SK-N-SH (cell line): ENCODE results near the gene MYH10. TPM values are rescaled to one million over a fixed set of nuclear protein-coding genes. Genes with fewer than 3 reads are reported as not detected.

Experiments used
- CTCF ChIA-PET: fragments of 300-600, 350-600 bp; formaldehyde crosslinking; extraction: SDS; loops from one replicate; lab custom pipeline; 2021; lab: Yijun Ruan, JAX
- POLR2A ChIA-PET: fragments of 350-600 bp; sonication (Branson Sonifier 250); formaldehyde crosslinking; extraction: SDS; loops from one replicate; lab custom pipeline; 2020; ENCODE audit warnings: antibody characterized with exemption, inconsistent platforms; lab: Yijun Ruan, JAX
- DNase-seq: peaks from one replicate; pipeline ENCODE4 v3.0.0; 2012
- H2AFZ ChIP-seq: fragments of 200-600 bp; sonication (generic); 2 replicates; pipeline ENCODE4 v1.8.1; 2016; ENCODE audit warnings: antibody characterized with exemption, mild to moderate bottlenecking, low read depth
- H3F3A ChIP-seq: fragments of 200-600 bp; sonication (generic); replicated peaks from 2 replicates; pipeline ENCODE3; 2016; ENCODE audit warnings: antibody characterized with exemption, mild to moderate bottlenecking; ENCODE audit not compliant: insufficient read depth
- H3K27ac ChIP-seq, 2 experiments: fragments of 200-500 bp in 1 of 2; fragments of 200-600 bp in 1 of 2; sonication (Bioruptor generic) in 1 of 2; sonication (generic), shearing (Covaris generic) in 1 of 2; 2 replicates each; pipeline versions ENCODE4 v1.5.1 to v1.6.1; 2014 to 2016; ENCODE audit warnings: low read depth in 2 of 2, inconsistent platforms in 1 of 2, low read length in 1 of 2, mild to moderate bottlenecking in 1 of 2, mixed read lengths in 1 of 2
- H3K27me3 ChIP-seq: fragments of 200-600 bp; sonication (generic), shearing (Covaris generic); 2 replicates; pipeline ENCODE4 v1.6.1; 2016; ENCODE audit warnings: mixed run types; ENCODE audit not compliant: insufficient read depth
- H3K36me3 ChIP-seq, 2 experiments: fragments of 200-500 bp in 1 of 2; fragments of 200-600 bp in 1 of 2; sonication (Bioruptor generic) in 1 of 2; sonication (generic) in 1 of 2; replicated peaks in 1 of 2; 2 replicates each; pipeline versions ENCODE3 to v1.5.1; 2014 to 2016; ENCODE audit warnings: low read length in 1 of 2, mild to moderate bottlenecking in 1 of 2; ENCODE audit not compliant: insufficient read depth in 2 of 2, control insufficient read depth in 1 of 2
- H3K4me1 ChIP-seq, 2 experiments: fragments of 200-500 bp in 1 of 2; fragments of 200-600 bp in 1 of 2; sonication (Bioruptor generic) in 1 of 2; sonication (generic), shearing (Covaris generic) in 1 of 2; 2 replicates each; pipeline versions ENCODE4 v1.5.1 to v1.6.1; 2014 to 2016; ENCODE audit warnings: low read depth in 1 of 2, low read length in 1 of 2, mixed run types in 1 of 2; ENCODE audit not compliant: insufficient read depth in 2 of 2, control insufficient read depth in 1 of 2
- H3K4me2 ChIP-seq: fragments of 200-600 bp; sonication (generic), shearing (Covaris generic); 2 replicates; pipeline ENCODE4 v1.6.1; 2017; ENCODE audit warnings: mixed run types
- H3K4me3 ChIP-seq, 2 experiments: fragments of 200-500 bp in 1 of 2; fragments of 200-600 bp in 1 of 2; sonication (Bioruptor generic) in 1 of 2; sonication (generic), shearing (Covaris generic) in 1 of 2; 2 replicates each; pipeline versions ENCODE4 v1.5.1 to v1.8.1; 2014 to 2016; ENCODE audit warnings: low read depth in 2 of 2, inconsistent platforms in 1 of 2, low read length in 1 of 2, mild to moderate bottlenecking in 1 of 2, mixed read lengths in 1 of 2, moderate library complexity in 1 of 2
- H3K79me2 ChIP-seq: fragments of 200-600 bp; sonication (generic); 2 replicates; pipeline ENCODE4 v1.8.1; 2017; ENCODE audit warnings: mild to moderate bottlenecking; ENCODE audit not compliant: insufficient read depth
- H3K9ac ChIP-seq: fragments of 200-600 bp; sonication (generic); 2 replicates; pipeline ENCODE4 v1.6.1; 2017; ENCODE audit warnings: mixed run types
- H3K9me2 ChIP-seq: fragments of 200-600 bp; sonication (generic); 2 replicates; pipeline ENCODE4 v1.6.1; 2017; ENCODE audit warnings: mixed run types
- H3K9me3 ChIP-seq: fragments of 200-600 bp; sonication (generic); 2 replicates; pipeline ENCODE4 v1.6.1; 2017; ENCODE audit warnings: mixed run types, mild to moderate bottlenecking, moderate library complexity
- H4K20me1 ChIP-seq: fragments of 200-600 bp; sonication (generic); 2 replicates; pipeline ENCODE4 v1.6.1; 2017; ENCODE audit warnings: mild to moderate bottlenecking, mixed run types; ENCODE audit not compliant: insufficient read depth
- CHD2 ChIP-seq: fragments of 150-350 bp; IDR thresholded peaks from 2 replicates; pipeline ENCODE4 v1.6.1; 2018; ENCODE audit warnings: low read length; ENCODE audit not compliant: partially characterized antibody
- ELF1 ChIP-seq: IDR thresholded peaks from 2 replicates; pipeline ENCODE4 v1.4.0; 2012
- EP300 ChIP-seq, 2 experiments: IDR thresholded peaks; 2 replicates each; pipeline versions ENCODE4 v1.4.0 to v1.6.1; 2012; ENCODE audit warnings: borderline replicate concordance in 1 of 2, low read depth in 1 of 2, low read length in 1 of 2
- FOXJ3 ChIP-seq: sonication (generic); formaldehyde crosslinking; IDR thresholded peaks from 2 replicates; pipeline ENCODE4 v1.5.1; 2020; ENCODE audit warnings: mild to moderate bottlenecking, missing genetic modification reagents
- FOXM1 ChIP-seq: IDR thresholded peaks from 2 replicates; pipeline ENCODE4 v1.4.0; 2012; ENCODE audit warnings: low read depth, mild to moderate bottlenecking
- GATA2 ChIP-seq: sonication (generic); formaldehyde crosslinking; IDR thresholded peaks from 2 replicates; pipeline ENCODE4 v1.5.0; 2020; ENCODE audit warnings: mild to moderate bottlenecking, missing genetic modification reagents
- IRF3 ChIP-seq: fragments of 150-350 bp; IDR thresholded peaks from 2 replicates; pipeline ENCODE4 v1.6.1; 2016; ENCODE audit warnings: mild to moderate bottlenecking, low read depth, low read length
- JUND ChIP-seq: IDR thresholded peaks from 2 replicates; pipeline ENCODE4 v1.4.0; 2012
- MAX ChIP-seq: IDR thresholded peaks from 2 replicates; pipeline ENCODE4 v1.4.0; 2012; ENCODE audit warnings: low read depth
- MEF2A ChIP-seq: IDR thresholded peaks from 2 replicates; pipeline ENCODE4 v1.4.0; 2012; ENCODE audit warnings: low read depth, borderline replicate concordance
- NFIC ChIP-seq: IDR thresholded peaks from 2 replicates; pipeline ENCODE4 v1.4.0; 2012; ENCODE audit warnings: borderline replicate concordance
- PBX3 ChIP-seq: IDR thresholded peaks from 2 replicates; pipeline ENCODE4; 2012
- RCOR1 ChIP-seq: fragments of 150-350 bp; IDR thresholded peaks from 2 replicates; pipeline ENCODE4 v1.6.1; 2017; ENCODE audit warnings: antibody characterized with exemption, low read length
- REST ChIP-seq: IDR thresholded peaks from 2 replicates; pipeline ENCODE4 v1.6.1; 2012; ENCODE audit warnings: mild to moderate bottlenecking, low read depth, low read length, moderate library complexity
- RXRA ChIP-seq: IDR thresholded peaks from 2 replicates; pipeline ENCODE4 v1.4.0; 2012; ENCODE audit warnings: low read depth, mild to moderate bottlenecking, borderline replicate concordance
- TAF1 ChIP-seq: IDR thresholded peaks from 2 replicates; pipeline ENCODE4 v1.6.1; 2012; ENCODE audit warnings: low read depth, mild to moderate bottlenecking, low read length, moderate library complexity, borderline replicate concordance
- TEAD4 ChIP-seq: IDR thresholded peaks from 2 replicates; pipeline ENCODE4 v1.4.0; 2012; ENCODE audit warnings: mild to moderate bottlenecking, borderline replicate concordance; ENCODE audit not compliant: insufficient read depth
- USF1 ChIP-seq: IDR thresholded peaks from 2 replicates; pipeline ENCODE4 v1.4.0; 2012; ENCODE audit warnings: low read depth, borderline replicate concordance
- USF2 ChIP-seq: fragments of 150-350 bp; IDR thresholded peaks from 2 replicates; pipeline ENCODE4 v1.6.1; 2017; ENCODE audit warnings: antibody characterized with exemption, low read length, low read depth, borderline replicate concordance
- WGBS: methylation state at CpG from one replicate; pipeline ENCODE4 v1.1.6; 2017; ENCODE audit warnings: low lambda C conversion rate; 5-methylcytosine and 5-hydroxymethylcytosine counted together
- polyA plus RNA-seq, 3 experiments: library from polyadenylated mRNA; depleted of rRNA; stranded (reverse); fragments of >200 nt; gene quantifications; 2 replicates each; pipeline ENCODE4 v1.2.3, GENCODE V29; 2012

The MYH10 gene
- polyA plus RNA-seq, 1 of the 3 experiments (the other 2 are of a cell fraction): 64.2 TPM

- H3F3A ChIP-seq: peaks cover 6% of the 10 kb centered on the region
- no peaks in the 10 kb centered on the region for H3K9me3 ChIP-seq
- no peaks in the 10 kb centered on the region for H4K20me1 ChIP-seq
- H3K27ac ChIP-seq: no peak overlapping the region
- H3K9ac ChIP-seq: no peak overlapping the region
- no peaks in the 10 kb centered on the region for H3K9me2 ChIP-seq
- no peak overlapping the region for H2AFZ ChIP-seq
- TF ChIP-seq REST (no peak), USF2 (no peak), CHD2 (no peak), MAX (no peak), NFIC (no peak), MEF2A (no peak), EP300 (IDR thresholded peaks at IDR 0.05; ENCODE audit: borderline replicate concordance in 1 of 2, low read depth in 1 of 2, low read length in 1 of 2) (no peak)
- H3K4me1 ChIP-seq: no peaks in the 10 kb centered on the region
- H3K36me3 ChIP-seq: peaks cover 60 to 66% of the 10 kb centered on the region in 2 experiments
- ChIA-PET CTCF (interaction anchor here (1.0 kb wide), 1 partner anchor 93 kb away, joined by 3 read pairs; no protein-coding TSS in a partner anchor), POLR2A (no interaction called here)
- no peak overlapping the region for H3K4me3 ChIP-seq
- no peaks in the 10 kb centered on the region for H3K27me3 ChIP-seq
- no peaks in the 10 kb centered on the region for H3K79me2 ChIP-seq
- no peak for DNase-seq
- H3K4me2 ChIP-seq: no peak overlapping the region
- 88% methylated on average over 9 of the region's 9 CpGs for WGBS
Measured at GRCh38 chr17:8503807-8504206, 126.7 kb downstream of the MYH10 start.

GRCh38 chr17:8503368-8503767 is 127.2 kb downstream of the MYH10 start:
- peaks cover 6% of the 10 kb centered on the region for H3F3A ChIP-seq
- no peaks in the 10 kb centered on the region for H3K9me3 ChIP-seq
- H3K9ac ChIP-seq: no peak overlapping the region
- POLR2A ChIA-PET: no interaction called here
- no peaks in the 10 kb centered on the region for H3K9me2 ChIP-seq
- H4K20me1 ChIP-seq: no peaks in the 10 kb centered on the region
- no peak overlapping the region for H3K4me2 ChIP-seq
- WGBS: 94% methylated on average over 6 of the region's 6 CpGs
- H3K36me3 ChIP-seq: peaks cover 59 to 63% of the 10 kb centered on the region in 2 experiments
- H3K4me3 ChIP-seq: no peak overlapping the region
- no peak for DNase-seq
- no peak overlapping the region for H3K27ac ChIP-seq
- CTCF ChIA-PET: no interaction called here
- no peak overlapping the region for H2AFZ ChIP-seq
- H3K27me3 ChIP-seq: no peaks in the 10 kb centered on the region
- no peaks in the 10 kb centered on the region for H3K4me1 ChIP-seq
- H3K79me2 ChIP-seq: no peaks in the 10 kb centered on the region
- TF ChIP-seq USF1 (no peak), RCOR1 (no peak), IRF3 (no peak), GATA2 (CRISPR knock-in tag) (no peak), USF2 (no peak), TEAD4 (no peak), TAF1 (no peak), RXRA (no peak), JUND (no peak), MEF2A (no peak), PBX3 (no peak), FOXJ3 (CRISPR knock-in tag) (no peak), EP300 (IDR thresholded peaks at IDR 0.05; ENCODE audit: borderline replicate concordance in 1 of 2, low read depth in 1 of 2, low read length in 1 of 2) (no peak), ELF1 (no peak), FOXM1 (no peak)
